Activated T-helper 17 cell treated with anti-CD3 and anti-CD28 coated beads, Interleukin-2, amount 50 U/mL, for 72 hours (primary cell): ENCODE measurements around the gene LRCOL1. TPM values are rescaled to one million over a fixed set of nuclear protein-coding genes. Genes with fewer than 3 reads are reported as not detected.
"Not testable (repeated sequence)": the region's sequence is repeated elsewhere in the genome, so short reads cannot be mapped to it uniquely, and the experiment has no call there.

Experiments
- ATAC-seq: fragments of 150-1000 bp; cut with Tn5 transposase; replicated peaks from 2 replicates; pipeline ENCODE4 v1.10.0; 2021; ENCODE audit warnings: mild to moderate bottlenecking, moderate library complexity
- H3K27ac Mint-ChIP-seq: one replicate; pipeline ENCODE4 v1.8.0; 2022; ENCODE audit warnings: mixed read lengths
- H3K27me3 Mint-ChIP-seq: one replicate; pipeline ENCODE4 v1.8.0; 2022; ENCODE audit warnings: mixed read lengths
- H3K36me3 Mint-ChIP-seq: one replicate; pipeline ENCODE4 v1.8.0; 2022; ENCODE audit warnings: low read depth, mild to moderate bottlenecking, mixed read lengths
- H3K4me1 Mint-ChIP-seq: one replicate; pipeline ENCODE4 v1.8.0; 2022; ENCODE audit warnings: mixed read lengths
- H3K4me3 Mint-ChIP-seq: one replicate; pipeline ENCODE4 v1.8.0; 2022; ENCODE audit warnings: mild to moderate bottlenecking, mixed read lengths
- H3K9me3 Mint-ChIP-seq: one replicate; pipeline ENCODE4 v1.8.0; 2022; ENCODE audit warnings: mixed read lengths
- total RNA-seq, 2 donors: library from RNA; stranded (reverse); gene quantifications; one replicate each; pipeline ENCODE4 v1.2.3, GENCODE V29; 2022

LRCOL1 gene
- total RNA-seq, 2 donors from 2014 or later = not detected

GRCh38 chr12:132603240-132604150, 6.9 kb downstream of the LRCOL1 start:
- no peak overlapping the region for H3K4me3 Mint-ChIP-seq
- H3K27ac Mint-ChIP-seq = no peak overlapping the region
- no peaks in the 10 kb centered on the region for H3K36me3 Mint-ChIP-seq
- H3K27me3 Mint-ChIP-seq = peaks cover 33% of the 10 kb centered on the region
- no peaks in the 10 kb centered on the region for H3K9me3 Mint-ChIP-seq
- peaks cover 3% of the 10 kb centered on the region for H3K4me1 Mint-ChIP-seq
- no peak for ATAC-seq

DNA sequence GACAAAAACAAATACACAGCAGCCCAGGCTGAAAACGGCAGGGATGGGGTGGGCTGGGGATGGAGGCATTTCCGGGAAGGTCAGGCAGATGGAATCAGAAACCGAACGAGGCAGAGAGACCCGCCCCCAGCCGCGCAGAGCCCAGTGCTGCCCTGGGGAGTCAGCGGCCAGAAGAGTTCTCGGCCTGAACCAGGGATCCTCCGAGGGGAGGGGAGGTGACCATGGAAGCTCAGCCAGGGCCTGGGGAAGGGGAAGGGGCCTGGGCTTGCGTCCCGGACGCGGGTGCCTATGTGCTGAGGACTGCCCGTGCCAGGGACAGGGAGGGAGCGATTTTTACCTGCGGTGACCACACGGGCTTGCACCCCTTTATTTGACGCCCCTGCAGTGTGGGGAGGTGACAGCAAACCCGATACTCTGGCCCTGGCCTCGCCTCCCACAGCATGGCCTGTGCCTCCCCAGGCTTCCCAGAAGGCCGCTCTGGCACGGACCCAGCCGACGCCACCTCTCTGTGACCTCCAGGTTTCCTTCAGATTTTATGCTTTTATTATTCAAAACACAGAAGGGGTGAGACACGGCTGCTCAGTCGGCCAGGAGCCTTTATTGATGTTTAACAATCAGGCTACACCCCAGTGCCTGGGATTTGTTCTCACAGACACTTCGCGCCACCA, 7.7 kb downstream of the LRCOL1 start:
- no peak overlapping the region for H3K27ac Mint-ChIP-seq
- no peak for ATAC-seq
- H3K4me3 Mint-ChIP-seq = no peak overlapping the region
- H3K36me3 Mint-ChIP-seq = no peaks in the 10 kb centered on the region
- no peaks in the 10 kb centered on the region for H3K9me3 Mint-ChIP-seq
- peaks cover 6% of the 10 kb centered on the region for H3K4me1 Mint-ChIP-seq
- peaks cover 27% of the 10 kb centered on the region for H3K27me3 Mint-ChIP-seq

- Mint-ChIP-seq H3K4me3 (peak overlapping the region; percentile 52), H3K9me3 (no peaks in the 10 kb centered on the region), H3K36me3 (no peaks in the 10 kb centered on the region), H3K4me1 (peaks cover 13% of the 10 kb centered on the region), H3K27me3 (peaks cover 26% of the 10 kb centered on the region), H3K27ac (no peak overlapping the region)
- no peak for ATAC-seq
These were observed 9.1 kb downstream of the LRCOL1 start for GRCh38 chr12:132601171-132601883.

- Mint-ChIP-seq H3K9me3 (no peaks in the 10 kb centered on the region), H3K27ac (no peak overlapping the region), H3K36me3 (no peaks in the 10 kb centered on the region), H3K27me3 (peaks cover 26% of the 10 kb centered on the region), H3K4me1 (peaks cover 13% of the 10 kb centered on the region), H3K4me3 (peak overlapping the region; percentile 52)
- peak; percentile 56 for ATAC-seq
These were observed 10.0 kb downstream of the LRCOL1 start for GRCh38 chr12:132600048-132601032.

DNA sequence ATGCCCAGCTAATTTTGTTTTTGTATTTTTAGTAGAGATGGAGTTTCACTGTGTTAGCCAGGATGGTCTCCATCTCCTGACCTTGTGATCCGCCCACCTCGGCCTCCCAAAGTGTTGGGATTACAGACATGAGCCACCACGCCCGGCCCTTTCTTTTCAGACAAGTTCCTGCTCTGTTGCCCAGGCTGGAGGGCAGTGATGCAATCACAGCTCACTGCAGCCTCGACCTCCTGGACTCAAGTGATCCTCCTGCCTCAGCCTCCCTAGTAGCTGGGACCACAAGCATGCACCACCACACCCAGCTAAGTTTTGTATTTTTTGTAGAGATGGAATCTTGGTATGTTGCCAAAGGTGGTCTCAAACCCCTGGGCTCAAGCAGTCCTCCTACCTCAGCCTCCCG, 10.9 kb downstream of the LRCOL1 start:
- H3K27ac Mint-ChIP-seq = not testable (repeated sequence)

GRCh38 chr12:132597333-132598316, 12.8 kb downstream of the LRCOL1 start:
- Mint-ChIP-seq H3K27ac (peak overlapping the region; percentile 1), H3K4me1 (peaks cover 17% of the 10 kb centered on the region)

More for the DNA sequence above, 10.9 kb downstream of the LRCOL1 start:
- H3K4me3 Mint-ChIP-seq = peak overlapping the region; percentile 52
- not testable (repeated sequence) for H3K9me3 Mint-ChIP-seq, H3K36me3 Mint-ChIP-seq, ATAC-seq
- H3K4me1 Mint-ChIP-seq = peaks cover 13% of the 10 kb centered on the region
- peaks cover 23% of the 10 kb centered on the region for H3K27me3 Mint-ChIP-seq

DNA sequence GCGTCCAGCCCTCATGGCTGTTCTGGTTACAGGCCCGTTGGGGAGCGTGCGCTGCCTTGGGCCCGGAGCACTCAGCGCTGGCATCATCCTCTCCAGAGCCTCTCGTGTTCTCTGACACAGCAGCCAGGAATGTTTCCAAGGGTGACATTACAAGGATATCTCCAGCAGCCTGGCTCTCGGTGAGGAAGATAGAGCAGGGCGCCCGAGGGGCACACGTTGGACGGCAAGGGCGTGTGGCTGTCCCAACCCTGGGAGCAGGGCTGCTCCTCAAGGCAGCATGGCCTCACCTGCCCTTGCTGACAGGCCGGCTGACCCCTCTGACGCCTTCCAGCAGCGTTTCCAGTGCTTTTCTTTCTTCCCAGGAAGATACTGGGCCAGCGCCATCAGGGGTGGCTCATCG, 14.4 kb downstream of the LRCOL1 start:
- Mint-ChIP-seq H3K4me3 (no peak overlapping the region), H3K4me1 (peaks cover 17% of the 10 kb centered on the region), H3K27me3 (peaks cover 11% of the 10 kb centered on the region)

More at GRCh38 chr12:132597333-132598316, 12.8 kb downstream of the LRCOL1 start:
- Mint-ChIP-seq H3K36me3 (no peaks in the 10 kb centered on the region), H3K4me3 (peak overlapping the region; percentile 73), H3K27me3 (peaks cover 19% of the 10 kb centered on the region), H3K9me3 (no peaks in the 10 kb centered on the region)
- no peak for ATAC-seq

DNA sequence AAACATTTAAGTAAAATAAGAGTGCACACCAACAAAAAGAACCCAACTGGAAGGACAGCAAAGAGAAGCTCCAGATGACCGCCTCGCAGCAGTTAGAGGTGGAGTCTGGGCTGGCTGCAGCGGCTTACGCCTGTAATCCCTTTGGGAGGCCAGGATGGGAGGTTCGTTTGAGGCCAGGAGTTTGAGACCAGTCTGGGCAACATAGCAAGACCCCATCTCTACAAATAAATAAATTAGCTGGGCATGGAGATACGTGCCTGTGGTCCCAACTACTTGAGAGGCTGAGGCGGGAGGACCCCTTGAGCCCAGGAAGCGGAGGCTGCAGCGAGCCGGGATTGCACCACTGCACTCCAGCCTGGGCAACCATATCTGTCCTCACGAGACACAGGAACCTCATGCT, 15.2 kb downstream of the LRCOL1 start:
- H3K36me3 Mint-ChIP-seq = no peaks in the 10 kb centered on the region
- H3K9me3 Mint-ChIP-seq = no peaks in the 10 kb centered on the region
- H3K27ac Mint-ChIP-seq = no peak overlapping the region
- no peak overlapping the region for H3K4me3 Mint-ChIP-seq
- H3K4me1 Mint-ChIP-seq = peaks cover 17% of the 10 kb centered on the region
- peaks cover 9% of the 10 kb centered on the region for H3K27me3 Mint-ChIP-seq
- no peak for ATAC-seq

More for the DNA sequence above, 14.4 kb downstream of the LRCOL1 start:
- ATAC-seq = no peak
- H3K36me3 Mint-ChIP-seq = no peaks in the 10 kb centered on the region
- H3K9me3 Mint-ChIP-seq = no peaks in the 10 kb centered on the region
- no peak overlapping the region for H3K27ac Mint-ChIP-seq

DNA sequence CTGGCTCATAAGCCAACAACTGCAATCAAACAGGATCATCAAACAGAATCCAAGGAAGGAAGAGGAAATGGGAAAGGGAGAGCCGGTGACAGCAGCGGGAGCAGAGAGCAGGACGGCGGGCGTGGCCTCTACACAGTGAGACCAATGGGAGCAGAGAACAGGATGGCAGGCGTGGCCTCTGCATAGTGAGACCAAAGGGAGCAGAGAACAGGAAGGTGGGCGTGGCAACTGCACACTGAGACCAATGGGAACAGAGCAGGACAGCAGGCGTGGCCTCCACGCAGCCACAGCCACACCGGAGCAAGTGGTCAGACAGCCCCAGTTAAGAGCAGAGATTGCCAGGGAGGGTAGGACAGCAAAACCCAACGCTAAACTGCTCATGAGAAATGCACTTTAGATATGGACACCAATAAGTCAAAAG, 16.4 kb downstream of the LRCOL1 start:
- Mint-ChIP-seq H3K36me3 (no peaks in the 10 kb centered on the region), H3K4me1 (peaks cover 17% of the 10 kb centered on the region), H3K27ac (no peak overlapping the region), H3K4me3 (no peak overlapping the region), H3K9me3 (no peaks in the 10 kb centered on the region), H3K27me3 (peaks cover 9% of the 10 kb centered on the region)
- peak; percentile 88 for ATAC-seq

DNA sequence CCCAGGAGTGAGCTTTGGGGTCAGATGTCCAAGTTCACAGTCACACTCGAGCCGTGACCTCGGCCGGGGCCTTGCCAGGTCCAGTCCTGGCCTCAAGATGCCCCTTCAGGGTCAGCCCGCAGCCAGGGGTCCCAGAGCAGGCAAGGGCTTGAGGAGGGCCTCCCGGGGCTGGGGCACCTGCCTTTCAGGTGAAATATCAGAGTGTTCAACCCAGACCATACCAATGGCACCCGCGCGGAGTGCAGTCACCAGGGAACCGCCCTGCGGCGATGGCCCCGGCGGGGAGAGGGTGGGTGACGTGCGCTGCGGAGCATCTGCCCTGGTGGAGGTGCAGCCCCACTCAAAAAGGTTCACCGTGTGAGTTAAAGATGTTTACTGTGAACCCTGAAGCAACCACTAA, 16.9 kb downstream of the LRCOL1 start:
- Mint-ChIP-seq H3K9me3 (no peaks in the 10 kb centered on the region), H3K27ac (no peak overlapping the region), H3K36me3 (no peaks in the 10 kb centered on the region), H3K4me3 (no peak overlapping the region), H3K27me3 (peaks cover 9% of the 10 kb centered on the region), H3K4me1 (peaks cover 14% of the 10 kb centered on the region)
- no peak for ATAC-seq

DNA sequence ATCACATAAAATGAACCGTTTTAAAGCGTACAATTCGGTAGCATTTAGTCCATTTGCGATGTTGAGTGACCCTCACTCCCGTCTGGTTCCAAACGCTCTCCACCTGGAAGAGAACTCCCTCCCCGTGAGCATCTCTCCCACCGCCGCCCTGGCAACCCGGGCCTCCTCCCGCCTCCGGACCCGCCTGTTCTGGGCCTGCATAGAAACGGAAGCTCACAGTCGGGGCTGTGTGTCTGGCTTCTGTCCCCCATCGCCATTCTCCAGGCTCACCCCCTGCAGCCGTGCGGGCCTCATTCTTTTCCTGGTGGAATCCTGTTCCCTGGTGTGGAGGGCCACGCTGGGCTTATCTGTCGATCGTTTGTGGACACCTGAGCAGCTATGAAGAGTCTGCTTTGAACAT, 17.3 kb downstream of the LRCOL1 start:
- H3K4me1 Mint-ChIP-seq = peaks cover 13% of the 10 kb centered on the region
- peaks cover 9% of the 10 kb centered on the region for H3K27me3 Mint-ChIP-seq
- H3K4me3 Mint-ChIP-seq = no peak overlapping the region
- ATAC-seq = no peak
- no peaks in the 10 kb centered on the region for H3K9me3 Mint-ChIP-seq
- H3K27ac Mint-ChIP-seq = no peak overlapping the region
- H3K36me3 Mint-ChIP-seq = no peaks in the 10 kb centered on the region

DNA sequence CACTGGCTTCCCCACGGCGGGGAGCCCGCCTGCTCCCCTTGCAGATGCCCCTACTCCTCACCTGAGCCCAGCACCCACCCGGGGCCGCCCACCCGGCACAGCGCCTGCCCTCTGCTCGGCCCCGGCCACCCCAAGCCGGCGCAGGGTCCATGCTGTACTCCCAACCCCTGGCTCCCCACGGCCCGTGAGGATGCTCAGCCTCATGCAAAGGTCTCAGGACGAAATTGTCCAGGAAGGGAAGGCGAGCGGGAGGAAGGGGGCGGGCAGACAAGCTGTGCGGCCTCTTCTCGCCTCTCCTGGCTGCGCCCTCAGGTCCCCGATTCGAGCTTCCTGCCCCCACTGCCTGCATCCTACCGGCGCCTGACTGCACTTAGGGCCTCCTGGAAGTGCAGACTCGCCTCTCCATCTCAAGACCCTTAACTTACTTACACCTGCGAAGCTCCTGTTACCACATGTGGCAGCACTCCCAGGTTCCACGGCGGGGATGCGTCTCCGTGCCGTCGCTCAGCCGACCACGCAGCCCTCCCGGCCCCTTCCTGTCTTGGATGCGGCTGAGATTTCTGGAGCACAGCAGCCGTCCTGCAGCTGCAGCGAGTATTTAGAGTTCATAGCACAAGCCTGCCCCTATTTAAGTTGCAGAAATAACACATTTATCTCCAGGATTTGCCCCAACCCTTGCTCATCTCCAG, 18.0 kb downstream of the LRCOL1 start:
- Mint-ChIP-seq H3K27me3 (peaks cover 4% of the 10 kb centered on the region), H3K36me3 (no peaks in the 10 kb centered on the region), H3K4me1 (peaks cover 9% of the 10 kb centered on the region), H3K27ac (no peak overlapping the region), H3K9me3 (no peaks in the 10 kb centered on the region), H3K4me3 (no peak overlapping the region)
- no peak for ATAC-seq
